ENCODE measurements around the gene RBM39.
"Not testable (repeated sequence)": the region's sequence is repeated elsewhere in the genome, so short reads cannot be mapped to it uniquely, and the experiment has no call there.

Gene RBM39

GRCh38 chr20:35711588-35712209 is 30.4 kb downstream of the RBM39 start:
- Histone ChIP-seq H3K4me3 (no peak overlapping the region), H3K27ac (peak overlapping the region in 1 of 21 experiments; percentile 15)

GRCh38 chr20:35710884-35711587 is 31.0 kb downstream of the RBM39 start:
- Histone ChIP-seq H3K4me3 (no peak overlapping the region), H3K27ac (peak overlapping the region in 1 of 21 experiments; percentile 15)

- Histone ChIP-seq H3K27ac (no peak overlapping the region), H3K4me3 (no peak overlapping the region)
These were observed 32.0 kb downstream of the RBM39 start for GRCh38 chr20:35710039-35710438.

- Histone ChIP-seq H3K27ac (no peak overlapping the region), H3K4me3 (no peak overlapping the region)
These were observed 32.8 kb downstream of the RBM39 start for GRCh38 chr20:35709259-35709658.

GRCh38 chr20:35708502-35708901 is 33.6 kb downstream of the RBM39 start:
- H3K27ac ChIP-seq = no peak overlapping the region
- H3K4me3 ChIP-seq = no peak overlapping the region

- H3K27ac ChIP-seq, H3K4me3 ChIP-seq: not testable (repeated sequence)
These were observed 35.2 kb downstream of the RBM39 start for GRCh38 chr20:35706591-35707529.

- H3K27ac ChIP-seq, H3K4me3 ChIP-seq: not testable (repeated sequence)
These were observed 36.2 kb downstream of the RBM39 start for GRCh38 chr20:35705894-35706293.

- no peak overlapping the region for H3K4me3 ChIP-seq
- H3K27ac ChIP-seq = no peak overlapping the region
These were observed 37.4 kb downstream of the RBM39 start for GRCh38 chr20:35704514-35705261.

- Histone ChIP-seq H3K4me3 (no peak overlapping the region), H3K27ac (no peak overlapping the region)
These were observed 39.0 kb downstream of the RBM39 start for GRCh38 chr20:35702824-35703695.

GRCh38 chr20:35702051-35702823 is 39.8 kb downstream of the RBM39 start:
- H3K27ac ChIP-seq = no peak overlapping the region
- H3K4me3 ChIP-seq = no peak overlapping the region

- Histone ChIP-seq H3K27ac (peak overlapping the region in 3 of 21 experiments; percentile 11 to 96 (median 94)), H3K4me3 (no peak overlapping the region)
These were observed 41.4 kb downstream of the RBM39 start for GRCh38 chr20:35700625-35701148.

GRCh38 chr20:35699957-35700624 is 42.0 kb downstream of the RBM39 start:
- peak overlapping the region; percentile 72 to 99 (median 88) for H3K4me3 ChIP-seq
- peak overlapping the region in 20 of 21 experiments; percentile 76 to 98 (median 94) for H3K27ac ChIP-seq

- Histone ChIP-seq H3K27ac (peak within 1 kb of the TSS; percentile 76 to 98 (median 94)), H3K4me3 (peak within 1 kb of the TSS; percentile 72 to 99 (median 88))
These were observed 42.7 kb downstream of the RBM39 start, which contains the start of the genes NFS1 and ROMO1 for GRCh38 chr20:35699127-35699956. TSS of gene NFS1 (minus strand) at chr20:35699352. CDS start at chr20:35699288, 64 bp downstream. TSS of gene ROMO1 (plus strand) at chr20:35699405. CDS start at chr20:35699633, 228 bp downstream.

GRCh38 chr20:35698298-35699126 is 43.5 kb downstream of the RBM39 start:
- peak overlapping the region; percentile 76 to 98 (median 94) for H3K27ac ChIP-seq
- H3K4me3 ChIP-seq = peak overlapping the region; percentile 72 to 99 (median 88)

- H3K27ac ChIP-seq = peak overlapping the region in 1 of 21 experiments; percentile 98
These were observed 44.3 kb downstream of the RBM39 start for GRCh38 chr20:35697696-35698297.

More at GRCh38 chr20:35697696-35698297, 44.3 kb downstream of the RBM39 start:
- H3K4me3 ChIP-seq = peak overlapping the region in 3 of 7 experiments; percentile 72 to 99 (median 73)

All from skin epidermis (tissue), 12 donors.